ENCODE measurements around the gene DSG1.

GRCh38 chr18:31301201-31301655 lies 16.7 kb upstream of the DSG1 start:
- TF ChIP-seq CTCF (IDR thresholded peaks at IDR 0.05) (no peak), POLR2A (IDR thresholded peaks at IDR 0.05) (no peak)
